WERI-Rb-1 (cell line): ENCODE measurements around the gene UGT1A6.

Source experiments
- DNase-seq: peaks from one replicate; pipeline ENCODE4 v3.0.0-alpha.2; 2020
- H3K27ac ChIP-seq: fragments of 250-450 bp; sonication (Bioruptor Pico); 2 replicates; pipeline ENCODE4 v1.5.1; 2020; ENCODE audit warnings: mild to moderate bottlenecking, moderate library complexity
- H3K27me3 ChIP-seq: fragments of 250-450 bp; sonication (Bioruptor Pico); 2 replicates; pipeline ENCODE4 v1.5.1; 2021; ENCODE audit warnings: mild to moderate bottlenecking, low read depth, moderate library complexity; ENCODE audit not compliant: insufficient read depth, severe bottlenecking
- H3K36me3 ChIP-seq: fragments of 250-450 bp; sonication (Bioruptor Pico); 2 replicates; pipeline ENCODE4 v1.5.1; 2020; ENCODE audit warnings: mild to moderate bottlenecking, moderate library complexity
- H3K4me3 ChIP-seq: 2 replicates; pipeline ENCODE4 v1.5.1; 2011; ENCODE audit warnings: low read depth, mild to moderate bottlenecking, control low read depth, low read length
- H3K9me3 ChIP-seq: fragments of 250-450 bp; sonication (Bioruptor Pico); 2 replicates; pipeline ENCODE4 v1.5.1; 2021; ENCODE audit warnings: mild to moderate bottlenecking, moderate library complexity; ENCODE audit not compliant: severe bottlenecking
- TF ChIP-seq, protein P1 (sequence below): IDR thresholded peaks from 2 replicates; pipeline ENCODE4 v1.5.1; 2011; ENCODE audit warnings: low read depth, mild to moderate bottlenecking, control low read depth, inconsistent platforms, low read length

UGT1A6 gene

DNA sequence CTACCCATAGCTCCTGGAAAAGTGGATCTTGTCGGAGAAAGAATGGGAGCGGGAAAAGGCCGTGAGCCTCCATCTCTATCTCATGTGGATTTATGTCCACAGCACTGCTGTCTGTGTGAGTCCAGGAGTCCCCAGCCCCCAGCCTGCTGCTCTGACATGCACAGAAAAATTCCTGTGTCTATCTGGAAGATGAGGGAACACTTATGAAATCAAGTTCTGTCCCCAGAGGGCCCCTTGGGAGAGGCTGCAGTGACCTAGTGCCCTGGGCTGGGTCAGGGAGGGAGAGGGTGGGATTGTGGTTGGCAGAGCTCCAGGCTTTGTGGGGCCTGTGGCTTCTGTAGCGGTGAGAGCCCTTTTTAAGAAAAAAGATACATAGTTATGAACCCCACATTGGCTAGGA is 124.1 kb downstream of the UGT1A6 start:
- H3K27ac ChIP-seq = no peak overlapping the region
- H3K4me3 ChIP-seq = no peak overlapping the region
- no peaks in the 10 kb centered on the region for H3K9me3 ChIP-seq
- TF ChIP-seq, protein P1, sequence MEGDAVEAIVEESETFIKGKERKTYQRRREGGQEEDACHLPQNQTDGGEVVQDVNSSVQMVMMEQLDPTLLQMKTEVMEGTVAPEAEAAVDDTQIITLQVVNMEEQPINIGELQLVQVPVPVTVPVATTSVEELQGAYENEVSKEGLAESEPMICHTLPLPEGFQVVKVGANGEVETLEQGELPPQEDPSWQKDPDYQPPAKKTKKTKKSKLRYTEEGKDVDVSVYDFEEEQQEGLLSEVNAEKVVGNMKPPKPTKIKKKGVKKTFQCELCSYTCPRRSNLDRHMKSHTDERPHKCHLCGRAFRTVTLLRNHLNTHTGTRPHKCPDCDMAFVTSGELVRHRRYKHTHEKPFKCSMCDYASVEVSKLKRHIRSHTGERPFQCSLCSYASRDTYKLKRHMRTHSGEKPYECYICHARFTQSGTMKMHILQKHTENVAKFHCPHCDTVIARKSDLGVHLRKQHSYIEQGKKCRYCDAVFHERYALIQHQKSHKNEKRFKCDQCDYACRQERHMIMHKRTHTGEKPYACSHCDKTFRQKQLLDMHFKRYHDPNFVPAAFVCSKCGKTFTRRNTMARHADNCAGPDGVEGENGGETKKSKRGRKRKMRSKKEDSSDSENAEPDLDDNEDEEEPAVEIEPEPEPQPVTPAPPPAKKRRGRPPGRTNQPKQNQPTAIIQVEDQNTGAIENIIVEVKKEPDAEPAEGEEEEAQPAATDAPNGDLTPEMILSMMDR = no peak
- H3K27me3 ChIP-seq = no peaks in the 10 kb centered on the region
- peak; percentile 0 for DNase-seq
- H3K36me3 ChIP-seq = no peaks in the 10 kb centered on the region

DNA sequence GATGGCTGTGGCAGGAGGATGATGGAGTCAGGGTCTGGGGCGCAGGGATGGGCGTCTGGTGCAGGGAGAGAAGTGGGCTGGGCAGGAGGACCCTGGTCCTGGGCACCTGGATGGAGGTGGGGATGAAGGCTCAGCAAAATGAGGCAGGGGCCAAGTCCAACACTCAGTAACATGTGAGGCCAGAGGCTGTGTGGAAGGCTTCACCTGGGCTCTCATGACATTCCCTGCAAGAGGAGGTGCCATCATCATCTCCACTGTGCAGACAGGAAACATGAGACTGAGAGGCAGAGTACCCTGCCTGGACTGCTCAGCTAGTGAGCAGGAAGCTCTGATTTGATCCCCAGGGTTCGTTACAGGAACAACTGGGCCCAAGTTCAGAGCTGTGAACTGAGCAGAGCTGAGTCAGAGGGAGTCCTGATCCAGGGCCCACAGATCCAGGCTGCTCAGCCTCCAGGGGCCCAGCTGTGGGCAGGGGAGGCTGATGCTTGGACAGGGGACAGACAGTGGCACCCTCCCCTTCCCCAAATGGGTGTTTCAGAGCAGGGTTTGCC is 124.7 kb downstream of the UGT1A6 start:
- no peak overlapping the region for H3K27ac ChIP-seq
- no peak for DNase-seq

DNA sequence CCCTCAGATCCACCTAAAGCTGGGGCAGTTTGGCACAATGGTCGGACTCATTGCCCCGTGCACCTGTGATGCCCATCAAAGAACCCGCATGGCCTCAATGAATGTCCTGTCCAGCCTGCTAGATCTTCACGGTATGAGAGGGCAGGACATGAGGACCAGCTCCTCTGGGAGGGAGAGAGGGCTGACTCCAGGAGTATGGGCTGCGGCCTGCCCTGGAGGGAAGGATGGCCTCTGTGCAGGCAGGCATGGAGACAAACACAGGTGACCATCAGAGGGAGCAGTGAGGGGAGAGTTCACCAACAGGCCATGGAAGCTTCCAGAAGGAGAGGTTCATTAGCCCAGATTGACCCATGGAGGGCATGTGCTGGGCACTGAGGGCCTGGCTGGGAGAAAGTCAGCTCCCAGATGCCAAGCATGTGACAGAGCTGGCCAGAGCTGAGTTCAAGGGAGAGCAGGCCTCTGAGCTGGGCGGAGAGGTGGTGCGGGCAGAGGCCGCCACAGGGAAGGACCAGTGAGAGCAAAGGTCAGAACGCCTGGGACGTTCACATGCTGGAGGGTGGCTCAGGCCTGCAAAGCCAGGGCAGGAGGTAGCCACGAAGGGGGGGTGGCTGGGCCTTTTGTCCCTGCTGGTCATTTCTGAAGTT is 125.4 kb downstream of the UGT1A6 start:
- peak; percentile 4 for DNase-seq
- H3K9me3 ChIP-seq = no peaks in the 10 kb centered on the region
- H3K27me3 ChIP-seq = no peaks in the 10 kb centered on the region
- TF ChIP-seq, protein P1 = no peak
- H3K4me3 ChIP-seq = no peak overlapping the region
- no peaks in the 10 kb centered on the region for H3K36me3 ChIP-seq
- H3K27ac ChIP-seq = no peak overlapping the region

More for the DNA sequence above, 124.7 kb downstream of the UGT1A6 start:
- Histone ChIP-seq H3K36me3 (no peaks in the 10 kb centered on the region), H3K9me3 (no peaks in the 10 kb centered on the region), H3K27me3 (no peaks in the 10 kb centered on the region), H3K4me3 (no peak overlapping the region)
- TF ChIP-seq, protein P1 = no peak

DNA sequence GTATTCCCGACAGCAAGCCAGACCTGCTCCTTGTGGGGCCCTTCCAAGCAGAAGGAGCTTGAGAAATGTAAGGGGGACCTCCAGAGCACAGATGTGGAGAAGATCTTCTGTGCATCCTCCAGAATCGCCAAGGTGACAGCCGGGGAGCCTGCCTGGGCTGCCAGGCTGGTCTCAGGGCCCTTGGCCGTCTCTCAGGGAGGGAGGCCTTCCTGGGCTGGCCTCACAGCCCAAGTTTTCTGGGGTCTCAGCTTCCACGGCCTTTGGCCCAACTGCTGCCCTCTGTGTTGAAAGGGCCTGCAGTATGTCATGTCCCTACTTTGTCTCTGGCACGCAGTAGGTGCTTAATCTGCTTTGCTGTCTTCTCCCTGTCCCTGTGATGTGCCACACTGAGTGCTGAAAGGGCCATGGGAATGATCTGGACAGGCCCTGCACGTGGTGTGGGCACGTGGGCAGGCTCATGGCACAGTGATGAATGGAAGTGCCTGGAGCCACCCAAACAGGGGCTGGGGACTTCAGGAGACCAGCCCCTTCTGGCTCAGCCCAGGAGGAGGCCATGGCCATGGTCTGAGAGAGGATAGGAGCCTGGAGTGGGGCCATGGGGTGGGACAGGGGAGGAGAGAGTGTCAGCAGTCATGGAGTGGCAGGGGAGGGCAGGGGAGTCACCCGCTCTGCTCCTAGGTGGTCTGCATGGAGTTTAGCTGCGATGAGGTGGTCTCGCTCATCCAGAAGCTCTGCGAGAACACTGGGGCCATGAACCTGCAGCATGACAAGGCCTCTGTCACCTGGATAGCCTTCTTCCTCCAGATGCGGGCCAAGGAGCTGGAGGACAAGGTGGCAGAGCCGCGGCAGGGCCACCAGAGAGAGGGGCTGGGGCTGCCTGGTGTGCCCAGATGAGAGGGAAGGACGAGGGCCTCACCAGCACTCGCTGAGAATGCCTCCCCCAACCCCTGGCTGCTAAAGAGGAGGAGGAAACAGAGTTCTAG is 126.2 kb downstream of the UGT1A6 start:
- Histone ChIP-seq H3K9me3 (no peaks in the 10 kb centered on the region), H3K27me3 (no peaks in the 10 kb centered on the region), H3K27ac (no peak overlapping the region), H3K4me3 (no peak overlapping the region), H3K36me3 (no peaks in the 10 kb centered on the region)
- peak; percentile 2 for DNase-seq
- TF ChIP-seq, protein P1 = no peak

DNA sequence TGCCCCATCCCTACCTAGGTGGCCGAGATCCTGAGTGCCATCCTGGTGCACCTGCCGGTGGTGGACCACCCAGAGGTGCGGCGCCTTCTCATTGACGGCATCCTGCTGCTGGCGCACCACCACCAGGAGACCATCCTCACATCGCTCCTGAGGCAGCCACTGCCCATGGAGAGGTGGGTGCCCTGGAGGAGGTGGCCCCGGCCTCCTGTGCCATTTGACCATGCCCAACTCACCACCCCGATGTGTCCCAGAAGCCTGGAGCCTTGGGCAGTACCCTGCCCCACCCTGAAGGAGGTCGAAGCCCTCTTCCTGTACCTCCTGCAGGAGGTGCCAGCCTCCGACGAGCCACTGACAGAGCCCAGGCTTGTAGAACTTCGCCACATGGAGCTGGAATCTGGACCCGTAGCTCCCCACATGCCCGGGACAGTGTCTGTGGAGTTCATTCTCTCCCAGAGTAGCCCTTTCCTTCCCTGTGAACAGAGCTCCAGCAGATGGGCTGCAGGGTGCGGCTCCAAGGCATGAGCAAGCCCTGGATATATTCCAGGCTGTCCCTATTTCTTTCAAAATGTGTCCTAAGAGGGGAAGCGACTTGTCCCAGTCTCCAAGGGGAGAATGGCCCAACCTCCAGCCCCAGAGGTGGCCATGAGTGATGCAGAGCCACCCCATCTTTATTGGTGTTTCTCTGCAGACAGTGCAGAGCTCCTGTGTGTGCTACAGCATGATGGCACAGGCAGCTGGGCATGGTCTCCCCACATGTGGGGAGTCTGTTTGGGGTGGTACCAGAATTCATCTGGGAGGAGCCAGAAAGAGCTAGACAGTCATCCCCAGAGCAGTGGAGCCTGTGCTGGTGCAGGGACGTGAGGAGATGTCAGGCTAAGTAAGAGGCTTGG is 127.4 kb downstream of the UGT1A6 start:
- TF ChIP-seq, protein P1 = no peak
- H3K9me3 ChIP-seq = no peaks in the 10 kb centered on the region
- DNase-seq = peak; percentile 1
- H3K27me3 ChIP-seq = no peaks in the 10 kb centered on the region
- H3K4me3 ChIP-seq = no peak overlapping the region
- H3K27ac ChIP-seq = no peak overlapping the region
- no peaks in the 10 kb centered on the region for H3K36me3 ChIP-seq
